Adrenal gland (tissue), 5 donors: ENCODE data around the gene LAMP1.
"Not testable (repeated sequence)": the region's sequence is repeated elsewhere in the genome, so short reads cannot be mapped to it uniquely, and the experiment has no call there.

ENCODE experiments used
- CTCF ChIP-seq, 6 experiments: fragments of 450-650 bp in 4 of 6; fragments of 200-600 bp in 2 of 6; sonication (generic) in 1 of 6; IDR thresholded peaks; 1 replicate in 5 of 6; 2 replicates in 1 of 6; pipeline versions ENCODE4 v1.5.1 to v1.8.0; 2016 to 2021; ENCODE audit warnings: antibody characterized with exemption in 6 of 6, mild to moderate bottlenecking in 2 of 6, moderate library complexity in 1 of 6
- POLR2A ChIP-seq, 2 donors: fragments of 450-650 bp; IDR thresholded peaks; one replicate each; pipeline ENCODE4 v1.6.1; 2017; ENCODE audit warnings: antibody characterized with exemption in 2 of 2, mild to moderate bottlenecking in 2 of 2, moderate library complexity in 1 of 2
- donor health status: DM: no; HTN: no; CAD: no.

- TF ChIP-seq CTCF, POLR2A (IDR thresholded peaks at IDR 0.05): not testable (repeated sequence)
These were observed 17.1 kb downstream of the LAMP1 start for GRCh38 chr13:113314112-113314511.
